ENCODE measurements around the gene COL7A1.

Gene COL7A1

DNA sequence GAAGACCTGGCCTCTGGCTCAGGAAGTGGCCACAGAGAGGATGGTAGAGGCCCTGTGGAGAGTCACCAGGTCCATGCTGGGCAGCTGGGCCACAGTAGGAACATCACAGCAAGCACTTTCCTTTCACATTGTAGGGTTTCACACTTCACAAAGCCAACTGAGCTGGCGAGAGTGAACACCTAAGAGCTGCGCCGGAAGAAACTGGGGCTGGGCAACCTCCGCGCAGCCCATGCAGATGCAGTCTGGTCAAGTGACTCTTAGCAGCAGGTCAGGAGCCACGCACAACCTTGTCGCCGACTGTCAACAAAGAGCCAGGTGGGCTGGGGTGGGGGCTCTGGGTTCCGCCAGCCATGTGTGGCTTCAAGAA is 75.9 kb downstream of the COL7A1 start:
- no peaks in the 10 kb centered on the region for H3K36me3 ChIP-seq (ENCODE audit: control insufficient read depth, insufficient read depth, low read length)
- no peaks in the 10 kb centered on the region for H3K27me3 ChIP-seq (ENCODE audit: control insufficient read depth, insufficient read depth, low read length)
- H3K4me3 ChIP-seq (ENCODE audit: low read depth, low read length): no peak overlapping the region
- no peak overlapping the region for H3K9ac ChIP-seq (ENCODE audit: low read depth, low read length)
- H3K9me3 ChIP-seq (ENCODE audit: control insufficient read depth, insufficient read depth, low read length): no peaks in the 10 kb centered on the region
- H3K4me1 ChIP-seq (ENCODE audit: control insufficient read depth, insufficient read depth, low read length): no peaks in the 10 kb centered on the region

DNA sequence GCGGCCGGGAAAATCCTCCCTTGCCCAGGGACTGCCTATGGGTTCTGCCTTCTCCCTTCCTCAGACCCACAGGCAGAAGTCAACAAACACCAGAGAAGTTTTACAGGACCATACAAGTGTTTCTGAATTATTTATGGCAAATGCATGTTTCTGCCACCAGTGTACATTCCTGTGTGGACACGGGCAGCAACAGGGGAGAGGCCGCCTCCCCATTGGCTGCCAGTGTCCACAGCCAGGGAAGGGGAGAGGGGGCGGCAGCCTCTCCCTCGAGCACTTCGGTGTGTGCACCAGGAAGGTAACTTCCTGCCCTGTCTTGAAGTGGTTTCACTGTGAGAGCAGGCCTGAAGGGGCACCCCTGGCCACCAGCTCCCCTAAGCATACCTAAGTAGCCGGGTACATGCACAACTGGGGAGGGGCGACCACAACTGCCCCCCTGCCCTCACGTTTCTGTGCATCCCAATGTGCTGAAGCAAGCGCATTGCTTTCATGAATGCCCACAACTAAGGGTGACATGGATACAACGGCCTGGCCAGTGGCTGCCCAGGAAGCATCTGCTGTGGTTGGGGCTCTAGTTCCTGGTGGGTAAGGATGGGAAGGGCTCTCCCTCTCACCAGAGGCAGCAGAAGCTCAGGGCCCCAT is 76.4 kb downstream of the COL7A1 start:
- H3K4me3 ChIP-seq (ENCODE audit: low read depth, low read length): no peak overlapping the region
- H3K9me3 ChIP-seq (ENCODE audit: control insufficient read depth, insufficient read depth, low read length): no peaks in the 10 kb centered on the region
- H3K27me3 ChIP-seq (ENCODE audit: control insufficient read depth, insufficient read depth, low read length): no peaks in the 10 kb centered on the region
- H3K9ac ChIP-seq (ENCODE audit: low read depth, low read length): no peak overlapping the region
- no peaks in the 10 kb centered on the region for H3K36me3 ChIP-seq (ENCODE audit: control insufficient read depth, insufficient read depth, low read length)
- no peaks in the 10 kb centered on the region for H3K4me1 ChIP-seq (ENCODE audit: control insufficient read depth, insufficient read depth, low read length)

DNA sequence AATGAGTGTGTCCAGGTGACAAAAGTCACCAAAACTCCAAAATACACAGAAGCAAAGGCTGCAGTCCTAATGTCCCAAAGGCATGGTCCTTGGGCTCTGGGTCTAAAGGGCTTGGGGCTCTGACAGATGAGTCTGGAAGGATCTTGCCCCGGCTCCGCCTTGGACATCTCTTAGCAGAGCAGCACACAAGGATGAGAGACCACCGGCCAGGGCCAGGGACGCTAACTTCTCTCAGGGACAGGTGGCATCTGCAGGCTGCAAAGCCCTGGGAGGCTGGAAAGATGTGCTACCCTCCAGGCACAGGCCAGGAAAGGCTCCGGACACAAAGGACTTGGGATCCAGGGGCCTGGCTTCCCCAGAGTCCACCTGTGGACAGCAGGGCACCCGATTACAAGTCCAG is 77.1 kb downstream of the COL7A1 start:
- Histone ChIP-seq H3K4me1 (ENCODE audit: control insufficient read depth, insufficient read depth, low read length) (no peaks in the 10 kb centered on the region), H3K36me3 (ENCODE audit: control insufficient read depth, insufficient read depth, low read length) (no peaks in the 10 kb centered on the region), H3K9ac (ENCODE audit: low read depth, low read length) (no peak overlapping the region)

GRCh38 chr3:48516571-48516970 is 78.6 kb downstream of the COL7A1 start:
- Histone ChIP-seq H3K27me3 (ENCODE audit: control insufficient read depth, insufficient read depth, low read length) (no peaks in the 10 kb centered on the region), H3K4me1 (ENCODE audit: control insufficient read depth, insufficient read depth, low read length) (no peaks in the 10 kb centered on the region), H3K4me3 (ENCODE audit: low read depth, low read length) (no peak overlapping the region), H3K36me3 (ENCODE audit: control insufficient read depth, insufficient read depth, low read length) (no peaks in the 10 kb centered on the region), H3K9me3 (ENCODE audit: control insufficient read depth, insufficient read depth, low read length) (no peaks in the 10 kb centered on the region), H3K9ac (ENCODE audit: low read depth, low read length) (no peak overlapping the region)

More for the DNA sequence above, 77.1 kb downstream of the COL7A1 start:
- Histone ChIP-seq H3K27me3 (ENCODE audit: control insufficient read depth, insufficient read depth, low read length) (no peaks in the 10 kb centered on the region), H3K4me3 (ENCODE audit: low read depth, low read length) (no peak overlapping the region), H3K9me3 (ENCODE audit: control insufficient read depth, insufficient read depth, low read length) (no peaks in the 10 kb centered on the region)

- no peaks in the 10 kb centered on the region for H3K36me3 ChIP-seq (ENCODE audit: control insufficient read depth, insufficient read depth, low read length)
- H3K4me1 ChIP-seq (ENCODE audit: control insufficient read depth, insufficient read depth, low read length): no peaks in the 10 kb centered on the region
- H3K4me3 ChIP-seq (ENCODE audit: low read depth, low read length): no peak overlapping the region
- no peak overlapping the region for H3K9ac ChIP-seq (ENCODE audit: low read depth, low read length)
- H3K27me3 ChIP-seq (ENCODE audit: control insufficient read depth, insufficient read depth, low read length): no peaks in the 10 kb centered on the region
- no peaks in the 10 kb centered on the region for H3K9me3 ChIP-seq (ENCODE audit: control insufficient read depth, insufficient read depth, low read length)
Observed at GRCh38 chr3:48514431-48515227, 80.5 kb downstream of the COL7A1 start.

Measured in iPS-15b (cell line).